Endothelial cell of umbilical vein (primary cell): Measurements from ENCODE around the gene SEPTIN10. TPM values are rescaled to one million over a fixed set of nuclear protein-coding genes. Genes with fewer than 3 reads are reported as not detected.

ENCODE experiments used
- BruUV-seq: library from RNA; stranded (reverse); fragments of 400-500 nt; replicated peaks from 2 replicates; lab custom pipeline; 2021; lab: Mats Ljungman, UMichigan
- CTCF ChIA-PET: fragments of 300-600, 350-600 bp; sonication (Branson Sonifier 250); formaldehyde crosslinking; loops from one replicate; lab custom pipeline; 2021; ENCODE audit warnings: antibody characterized with exemption, inconsistent platforms; lab: Charles Lee
- POLR2A ChIA-PET: fragments of 300-600, 350-600 bp; sonication (Branson Sonifier 250); formaldehyde crosslinking; loops from one replicate; lab custom pipeline; 2021; ENCODE audit warnings: antibody characterized with exemption, inconsistent platforms; lab: Charles Lee
- DNase-seq: peaks from one replicate; pipeline ENCODE4 v3.0.0-alpha.2; 2011; ENCODE audit warnings: low read depth, low spot score
- FAIRE-seq: peaks from 2 replicates; lab custom pipeline; 2011; peaks lifted over from hg19 to GRCh38; lab: Jason Lieb, UNC
- H2AFZ ChIP-seq: 2 replicates; pipeline ENCODE4 v1.6.0; 2012; ENCODE audit warnings: low read depth, low read length, control low read depth, inconsistent platforms
- H3K27ac ChIP-seq: 2 replicates; pipeline ENCODE4 v1.5.1; 2011; ENCODE audit warnings: low read depth, mild to moderate bottlenecking, control low read depth, low read length, moderate library complexity; ENCODE audit not compliant: insufficient read depth
- H3K27me3 ChIP-seq, 2 experiments: 2 replicates each; pipeline versions ENCODE4 v1.6.0 to v1.6.1; 2011; ENCODE audit warnings: low read length in 2 of 2, mixed read lengths in 1 of 2; ENCODE audit not compliant: control insufficient read depth in 2 of 2, insufficient read depth in 2 of 2
- H3K36me3 ChIP-seq, 2 experiments: 2 replicates in 1 of 2; 3 replicates in 1 of 2; pipeline ENCODE4 v1.5.1; 2011; ENCODE audit warnings: low read length in 2 of 2, mild to moderate bottlenecking in 1 of 2, moderate library complexity in 1 of 2; ENCODE audit not compliant: control insufficient read depth in 2 of 2, insufficient read depth in 2 of 2; ENCODE audit errors: extremely low read depth in 1 of 2
- H3K4me1 ChIP-seq: 3 replicates; pipeline ENCODE4 v1.5.1; 2011; ENCODE audit warnings: mild to moderate bottlenecking, low read length; ENCODE audit not compliant: control insufficient read depth, insufficient read depth; ENCODE audit errors: extremely low read depth
- H3K4me2 ChIP-seq: 2 replicates; pipeline ENCODE4 v1.6.1; 2011; ENCODE audit warnings: low read length, control low read depth, mixed read lengths; ENCODE audit not compliant: insufficient read depth
- H3K4me3 ChIP-seq, 3 experiments: fragments of 200-600 bp in 1 of 3; sonication (generic), shearing (Covaris generic) in 1 of 3; replicated peaks in 1 of 3; 2 replicates each; pipeline ENCODE4 v1.5.1; 2011 to 2016; ENCODE audit warnings: control low read depth in 3 of 3, low read length in 3 of 3, mild to moderate bottlenecking in 2 of 3, inconsistent platforms in 1 of 3, low read depth in 1 of 3, moderate library complexity in 1 of 3; ENCODE audit not compliant: insufficient read depth in 1 of 3
- H3K79me2 ChIP-seq: 2 replicates; pipeline ENCODE4 v1.6.0; 2012; ENCODE audit warnings: low read length, inconsistent platforms; ENCODE audit not compliant: control insufficient read depth, insufficient read depth
- H3K9ac ChIP-seq: replicated peaks from 2 replicates; pipeline ENCODE3; 2011; ENCODE audit warnings: low read length, control low read depth; ENCODE audit not compliant: insufficient read depth; ENCODE audit errors: extremely low read depth
- H3K9me1 ChIP-seq: replicated peaks from 3 replicates; pipeline ENCODE4 v1.6.0; 2011; ENCODE audit warnings: mild to moderate bottlenecking, low read length; ENCODE audit not compliant: control insufficient read depth, insufficient read depth; ENCODE audit errors: extremely low read depth
- H3K9me3 ChIP-seq: replicated peaks from 2 replicates; pipeline ENCODE4 v1.5.1; 2012; ENCODE audit warnings: low read length, inconsistent platforms; ENCODE audit not compliant: control insufficient read depth, insufficient read depth
- H4K20me1 ChIP-seq: replicated peaks from 2 replicates; pipeline ENCODE3; 2011; ENCODE audit warnings: mild to moderate bottlenecking, low read length; ENCODE audit not compliant: control insufficient read depth, insufficient read depth; ENCODE audit errors: extremely low read depth
- EZH2 ChIP-seq: IDR thresholded peaks from 2 replicates; pipeline ENCODE4 v1.6.1; 2012; ENCODE audit warnings: borderline replicate concordance, low read depth, mild to moderate bottlenecking, moderate library complexity, low read length, inconsistent platforms; ENCODE audit not compliant: severe bottlenecking
- FOS ChIP-seq: IDR thresholded peaks from 2 replicates; pipeline ENCODE4 v1.6.1; 2011; ENCODE audit warnings: mild to moderate bottlenecking, low read length, moderate library complexity, borderline replicate concordance; ENCODE audit not compliant: insufficient read depth
- GATA2 ChIP-seq: IDR thresholded peaks from 2 replicates; pipeline ENCODE4 v1.7.0; 2011; ENCODE audit warnings: low read depth, mild to moderate bottlenecking, moderate library complexity, mixed read lengths, low read length; ENCODE audit not compliant: insufficient read length, insufficient read depth
- JUN ChIP-seq: IDR thresholded peaks from 2 replicates; pipeline ENCODE4 v1.6.1; 2011; ENCODE audit warnings: borderline replicate concordance, low read depth; ENCODE audit not compliant: insufficient read length, insufficient read depth
- MYC ChIP-seq: IDR thresholded peaks from one replicate; pipeline ENCODE4 v1.6.1; 2011; ENCODE audit warnings: mild to moderate bottlenecking, low read depth, low read length
- POLR2A ChIP-seq: IDR thresholded peaks from 2 replicates; pipeline ENCODE4 v1.6.1; 2012; ENCODE audit warnings: low read depth, mild to moderate bottlenecking, control low read depth, low read length
- POLR2AphosphoS5 ChIP-seq: IDR thresholded peaks from 2 replicates; pipeline ENCODE4 v1.6.1; 2012; ENCODE audit warnings: low read depth, mild to moderate bottlenecking, control low read depth, low read length, moderate library complexity; ENCODE audit not compliant: insufficient read depth
- dilution Hi-C: fragments of 300-500 bp; cut with MboI; formaldehyde crosslinking; loops from one replicate; pipeline ENCODE4 v1.15.0; 2019; ENCODE audit warnings: low sequenced_read_pairs; ENCODE audit not compliant: extremely low pct_ligation_motif_present
- intact Hi-C: fragments of 100-400 bp; cut with micrococcal nuclease; formaldehyde crosslinking; loops from one replicate; pipeline ENCODE4 v1.10.0; 2022
- polyA plus RNA-seq, 4 experiments: library from polyadenylated mRNA; depleted of rRNA in 3 of 4; stranded (reverse) in 3 of 4; unstranded in 1 of 4; fragments of >200 nt; gene quantifications; 2 replicates each; pipeline versions ENCODE4 v1.2.1 to v1.2.3, GENCODE V29; 2011 to 2012; ENCODE audit warnings: missing spikeins in 1 of 4
- total RNA-seq: library from RNA; stranded (reverse); gene quantifications from 2 replicates; pipeline ENCODE4 v1.2.3, GENCODE V29; 2021
- TF ChIP-seq, protein P1 (sequence below): IDR thresholded peaks from 2 replicates; pipeline ENCODE4 v1.6.1; 2011; ENCODE audit not compliant: insufficient read depth, insufficient read length
- TF ChIP-seq, protein P2 (sequence below), 2 donors: IDR thresholded peaks; 1 replicate in 1 of 2; 2 replicates in 1 of 2; pipeline ENCODE4 v1.5.1; 2011; ENCODE audit warnings: low read length in 2 of 2, mild to moderate bottlenecking in 2 of 2, moderate library complexity in 2 of 2, control low read depth in 1 of 2, inconsistent platforms in 1 of 2, low read depth in 1 of 2; ENCODE audit not compliant: insufficient read depth in 1 of 2; ENCODE audit errors: extremely low read depth in 1 of 2

Gene SEPTIN10
- total and polyA plus RNA-seq, 2 donors (not counting 3 experiments of a cell fraction or from before 2014, with no cell fraction given), result 26.1 to 121 TPM

DNA sequence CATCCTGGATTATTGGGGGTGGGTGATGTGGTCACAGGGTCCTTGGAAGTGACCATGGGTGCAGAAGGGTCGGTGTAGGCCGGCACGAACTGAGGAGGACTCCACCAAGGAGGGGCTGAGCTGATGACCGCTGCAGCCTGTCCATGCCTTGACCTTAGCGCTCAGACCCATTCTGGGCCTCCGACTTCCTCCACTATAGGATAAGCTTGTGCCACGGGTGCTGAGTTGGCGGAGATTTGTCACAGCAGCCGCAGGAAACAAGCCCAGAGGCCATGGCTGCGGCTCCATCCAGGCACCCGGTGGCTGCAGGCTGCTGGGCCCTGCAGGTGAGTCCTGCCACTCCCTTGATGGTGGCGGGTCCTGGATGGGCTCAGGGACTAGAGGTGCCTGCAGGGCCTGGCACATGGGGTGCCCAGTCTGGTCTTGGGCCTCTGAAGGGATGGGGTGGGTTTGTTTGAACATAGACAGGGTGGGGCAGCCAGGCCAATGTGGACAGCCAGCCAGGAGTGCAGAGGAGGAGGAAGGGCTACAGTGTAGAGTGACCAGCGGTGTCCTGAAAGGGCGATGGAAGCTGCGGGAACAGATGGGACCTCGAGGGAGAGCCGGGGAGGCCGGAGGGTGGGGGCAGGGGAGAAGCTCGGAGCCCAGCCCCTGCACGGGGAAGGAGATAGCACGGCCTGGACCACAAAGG, 84.8 kb downstream of the SEPTIN10 start:
- Histone ChIP-seq H2AFZ (no peak overlapping the region), H3K9me3 (no peaks in the 10 kb centered on the region), H3K9ac (no peak overlapping the region), H3K27ac (no peak overlapping the region), H3K4me1 (no peaks in the 10 kb centered on the region), H4K20me1 (no peaks in the 10 kb centered on the region), H3K4me3 (no peak overlapping the region), H3K9me1 (no peaks in the 10 kb centered on the region), H3K27me3 (peaks cover 5 to 10% of the 10 kb centered on the region in 2 experiments), H3K79me2 (no peaks in the 10 kb centered on the region), H3K4me2 (no peak overlapping the region), H3K36me3 (no peaks in the 10 kb centered on the region)
- TF ChIP-seq FOS (no peak), POLR2A (no peak), POLR2AphosphoS5 (no peak), EZH2 (no peak), MYC (no peak), GATA2 (no peak), JUN (no peak)
- TF ChIP-seq, protein P1, sequence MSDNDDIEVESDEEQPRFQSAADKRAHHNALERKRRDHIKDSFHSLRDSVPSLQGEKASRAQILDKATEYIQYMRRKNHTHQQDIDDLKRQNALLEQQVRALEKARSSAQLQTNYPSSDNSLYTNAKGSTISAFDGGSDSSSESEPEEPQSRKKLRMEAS, result no peak
- TF ChIP-seq, protein P2, sequence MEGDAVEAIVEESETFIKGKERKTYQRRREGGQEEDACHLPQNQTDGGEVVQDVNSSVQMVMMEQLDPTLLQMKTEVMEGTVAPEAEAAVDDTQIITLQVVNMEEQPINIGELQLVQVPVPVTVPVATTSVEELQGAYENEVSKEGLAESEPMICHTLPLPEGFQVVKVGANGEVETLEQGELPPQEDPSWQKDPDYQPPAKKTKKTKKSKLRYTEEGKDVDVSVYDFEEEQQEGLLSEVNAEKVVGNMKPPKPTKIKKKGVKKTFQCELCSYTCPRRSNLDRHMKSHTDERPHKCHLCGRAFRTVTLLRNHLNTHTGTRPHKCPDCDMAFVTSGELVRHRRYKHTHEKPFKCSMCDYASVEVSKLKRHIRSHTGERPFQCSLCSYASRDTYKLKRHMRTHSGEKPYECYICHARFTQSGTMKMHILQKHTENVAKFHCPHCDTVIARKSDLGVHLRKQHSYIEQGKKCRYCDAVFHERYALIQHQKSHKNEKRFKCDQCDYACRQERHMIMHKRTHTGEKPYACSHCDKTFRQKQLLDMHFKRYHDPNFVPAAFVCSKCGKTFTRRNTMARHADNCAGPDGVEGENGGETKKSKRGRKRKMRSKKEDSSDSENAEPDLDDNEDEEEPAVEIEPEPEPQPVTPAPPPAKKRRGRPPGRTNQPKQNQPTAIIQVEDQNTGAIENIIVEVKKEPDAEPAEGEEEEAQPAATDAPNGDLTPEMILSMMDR (IDR thresholded peaks at IDR 0.05; ENCODE audit: extremely low read depth in 1 of 2, insufficient read depth in 1 of 2, low read depth in 1 of 2, low read length in 2 of 2), result no peak
- CTCF ChIA-PET, result interaction anchor here (1.9 kb wide), 1 partner anchor 207 kb away, joined by 7 read pairs; no protein-coding TSS in a partner anchor
- no TSS peak for BruUV-seq
- no peak for DNase-seq
- no peak for FAIRE-seq
- dilution Hi-C loops (no loop called here), intact Hi-C loops (no loop called here)
- POLR2A ChIA-PET, result no interaction called here
